ENCODE results near the gene TFR2.

The TFR2 gene

DNA sequence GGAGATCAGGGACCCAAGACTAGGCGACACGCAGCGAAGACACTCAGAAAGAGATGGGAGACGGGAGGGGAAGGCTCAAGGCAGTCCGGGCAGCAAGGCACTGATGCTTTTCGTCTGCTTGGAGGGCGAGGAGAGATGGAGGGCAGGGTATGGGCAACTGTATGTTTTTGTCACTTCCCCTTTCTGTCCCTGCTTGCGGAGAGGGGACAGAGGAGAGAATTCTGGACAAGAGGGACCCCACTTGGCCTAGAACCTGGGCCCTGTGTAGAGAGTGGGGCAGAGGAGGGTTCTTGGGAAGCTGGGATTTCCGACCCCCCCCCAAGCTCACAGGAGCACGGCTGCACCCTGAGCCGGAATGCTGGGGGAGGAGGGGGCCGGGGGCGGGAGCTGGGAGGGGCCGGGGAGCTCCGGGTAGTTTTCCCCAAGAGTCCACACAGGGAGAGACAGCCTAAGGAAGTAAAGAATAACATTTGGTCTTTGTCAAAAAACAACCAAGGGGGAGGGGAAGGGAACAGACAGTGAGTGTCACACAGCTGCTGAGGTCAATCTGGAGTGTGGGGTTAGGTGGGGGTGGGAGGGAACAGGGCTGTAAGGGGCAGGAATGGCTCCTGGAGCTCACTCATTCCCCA lies 57.2 kb downstream of the TFR2 start:
- ChIA-PET POLR2A (ENCODE audit: low non-redundant PET) (interaction anchor here (0.9 to 1.4 kb wide), 2 partner anchors 13 to 28 kb away, joined by 4 to 7 read pairs; partner anchors contain the start of gene MOSPD3), CTCF (interaction anchor here (0.5 to 1.1 kb wide), 4 partner anchors 19 to 27 kb away, joined by 3 to 9 read pairs (median 4); no protein-coding TSS in a partner anchor)
- no peak for DNase-seq (ENCODE audit: low spot score)
- TF ChIP-seq, protein P1, sequence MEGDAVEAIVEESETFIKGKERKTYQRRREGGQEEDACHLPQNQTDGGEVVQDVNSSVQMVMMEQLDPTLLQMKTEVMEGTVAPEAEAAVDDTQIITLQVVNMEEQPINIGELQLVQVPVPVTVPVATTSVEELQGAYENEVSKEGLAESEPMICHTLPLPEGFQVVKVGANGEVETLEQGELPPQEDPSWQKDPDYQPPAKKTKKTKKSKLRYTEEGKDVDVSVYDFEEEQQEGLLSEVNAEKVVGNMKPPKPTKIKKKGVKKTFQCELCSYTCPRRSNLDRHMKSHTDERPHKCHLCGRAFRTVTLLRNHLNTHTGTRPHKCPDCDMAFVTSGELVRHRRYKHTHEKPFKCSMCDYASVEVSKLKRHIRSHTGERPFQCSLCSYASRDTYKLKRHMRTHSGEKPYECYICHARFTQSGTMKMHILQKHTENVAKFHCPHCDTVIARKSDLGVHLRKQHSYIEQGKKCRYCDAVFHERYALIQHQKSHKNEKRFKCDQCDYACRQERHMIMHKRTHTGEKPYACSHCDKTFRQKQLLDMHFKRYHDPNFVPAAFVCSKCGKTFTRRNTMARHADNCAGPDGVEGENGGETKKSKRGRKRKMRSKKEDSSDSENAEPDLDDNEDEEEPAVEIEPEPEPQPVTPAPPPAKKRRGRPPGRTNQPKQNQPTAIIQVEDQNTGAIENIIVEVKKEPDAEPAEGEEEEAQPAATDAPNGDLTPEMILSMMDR (conservative IDR thresholded peaks at IDR 0.05; ENCODE audit: low read depth): no peak
- peak overlapping the region; percentile 92 for H3K27ac ChIP-seq

- peak overlapping the region; percentile 92 for H3K27ac ChIP-seq
- ChIA-PET CTCF (interaction anchor here (0.7 to 0.9 kb wide), 2 partner anchors 12 to 20 kb away, joined by 3 read pairs; no protein-coding TSS in a partner anchor), POLR2A (ENCODE audit: low non-redundant PET) (no interaction called here)
- DNase-seq (ENCODE audit: low spot score): no peak
- TF ChIP-seq, protein P1 (conservative IDR thresholded peaks at IDR 0.05; ENCODE audit: low read depth): no peak
Observed at GRCh38 chr7:100583132-100584053, 58.0 kb downstream of the TFR2 start.

DNA sequence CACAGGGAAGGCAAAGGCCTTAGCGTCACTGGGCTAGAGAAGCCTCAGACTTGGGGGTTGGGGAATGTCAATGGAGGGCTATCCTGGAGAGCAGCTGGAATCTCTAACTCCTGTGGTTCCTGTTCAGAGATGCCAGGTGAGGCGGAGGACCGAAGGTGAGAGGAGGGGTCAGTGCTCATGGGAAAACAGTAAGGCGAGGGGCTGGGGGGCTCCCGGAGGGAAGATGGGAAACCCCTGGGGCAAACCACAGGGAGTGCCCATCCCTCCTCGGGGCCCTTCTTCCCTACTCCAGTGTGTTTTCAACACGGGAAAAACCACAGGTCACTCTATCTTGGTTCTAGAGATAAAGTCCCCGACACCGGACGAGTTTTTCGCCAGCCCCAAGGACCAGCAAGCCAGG lies 58.7 kb downstream of the TFR2 start:
- ChIA-PET POLR2A (ENCODE audit: low non-redundant PET) (no interaction called here), CTCF (interaction anchor here (0.9 kb wide), 1 partner anchor 11 kb away, joined by 3 read pairs; no protein-coding TSS in a partner anchor)
- TF ChIP-seq, protein P1 (conservative IDR thresholded peaks at IDR 0.05; ENCODE audit: low read depth): no peak
- H3K27ac ChIP-seq: peak overlapping the region; percentile 92
- DNase-seq (ENCODE audit: low spot score): no peak

GRCh38 chr7:100582041-100582579 lies 59.2 kb downstream of the TFR2 start:
- DNase-seq (ENCODE audit: low spot score): no peak
- ChIA-PET CTCF (interaction anchor here (1.3 kb wide), 1 partner anchor 18 kb away, joined by 4 read pairs; no protein-coding TSS in a partner anchor), POLR2A (ENCODE audit: low non-redundant PET) (no interaction called here)
- TF ChIP-seq, protein P1 (conservative IDR thresholded peaks at IDR 0.05; ENCODE audit: low read depth): no peak
- H3K27ac ChIP-seq: peak overlapping the region; percentile 92

GRCh38 chr7:100580466-100581283 lies 60.7 kb downstream of the TFR2 start:
- POLR2A ChIA-PET (ENCODE audit: low non-redundant PET): no interaction called here
- TF ChIP-seq, protein P1 (conservative IDR thresholded peaks at IDR 0.05; ENCODE audit: low read depth): no peak
- DNase-seq (ENCODE audit: low spot score): no peak
- CTCF ChIA-PET: interaction anchor here (1.3 kb wide), 1 partner anchor 16 kb away, joined by 4 read pairs; no protein-coding TSS in a partner anchor
- H3K27ac ChIP-seq: peak overlapping the region; percentile 92

Data from RWPE1 (cell line).